CD4-positive, alpha-beta T cell treated with Interleukin-6 for 4 hours (primary cell): Measurements from ENCODE around the gene PTPRK.
A peak's percentile ranks its signal among the peaks of the same experiment; 100 is the strongest.

Source experiments
- DNase-seq: peaks from one replicate; pipeline ENCODE4 v3.0.0-alpha.2; 2020; ENCODE audit warnings: mixed read lengths

The PTPRK gene

GRCh38 chr6:127990074-127990473, 530.3 kb downstream of the PTPRK start:
- no peak for DNase-seq

DNA sequence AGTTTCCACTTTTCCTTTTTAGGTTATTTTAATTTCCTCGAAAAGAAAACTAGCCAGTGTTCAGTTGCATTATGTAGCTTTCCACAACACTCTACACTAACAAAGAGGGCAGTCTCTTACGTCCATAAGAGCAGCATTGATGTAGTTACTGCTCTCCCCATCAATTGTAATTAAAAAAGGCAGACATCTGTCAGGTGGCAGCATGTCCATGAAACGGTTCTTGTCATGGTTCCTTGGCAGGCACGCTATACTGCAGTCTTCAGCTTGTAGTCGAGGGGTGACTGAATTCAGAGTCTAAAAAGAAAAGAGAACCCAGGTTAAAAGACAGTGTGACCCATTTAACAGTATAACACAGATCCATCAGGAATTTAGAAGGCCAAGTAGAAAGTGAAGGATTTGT, 539.4 kb downstream of the PTPRK start:
- DNase-seq = no peak

- DNase-seq = peak; percentile 17
These were observed 542.2 kb downstream of the PTPRK start for GRCh38 chr6:127978185-127978584.

DNA sequence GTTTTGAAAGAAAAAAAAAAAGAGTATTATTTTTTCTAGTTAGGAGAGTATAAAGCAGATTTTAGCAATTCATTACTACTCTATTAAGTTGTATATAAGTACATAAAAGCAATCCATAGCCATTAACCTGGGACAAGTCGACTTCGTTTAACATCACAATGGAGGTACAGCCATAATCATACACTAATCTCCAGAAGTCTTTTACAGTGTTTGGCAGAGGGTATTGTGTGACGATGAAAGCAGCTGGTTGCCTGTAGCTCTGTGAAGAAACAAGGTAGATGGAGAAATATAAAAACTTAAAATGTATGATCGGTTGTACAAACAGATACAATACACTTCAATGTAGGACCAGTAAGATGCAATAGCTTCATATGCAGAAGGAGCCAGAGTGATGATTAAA, 543.6 kb downstream of the PTPRK start:
- no peak for DNase-seq

GRCh38 chr6:127976111-127976510, 544.3 kb downstream of the PTPRK start:
- DNase-seq = no peak

- peak; percentile 43 for DNase-seq
These were observed 547.6 kb downstream of the PTPRK start for GRCh38 chr6:127972815-127973214.

DNA sequence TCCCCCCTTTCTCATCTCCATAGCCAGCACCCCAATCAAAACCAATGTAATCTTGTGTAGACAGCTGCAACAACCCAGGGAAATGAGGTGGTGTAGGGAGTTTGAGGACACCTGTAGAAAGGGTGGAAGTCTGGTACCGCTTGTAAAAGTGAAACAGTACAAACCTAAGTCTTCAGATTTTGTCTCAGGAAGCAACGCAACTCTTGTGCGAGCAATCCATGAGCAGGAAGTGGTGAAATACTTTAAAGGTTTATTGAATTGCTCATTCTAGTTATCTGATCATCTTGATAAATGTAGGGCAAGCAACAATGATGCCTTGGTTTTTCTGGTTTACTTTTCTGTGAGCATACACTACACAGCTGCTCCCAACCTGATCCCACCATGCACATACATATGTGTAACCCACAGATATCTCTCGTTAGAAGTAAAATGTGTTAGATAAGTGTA, 548.4 kb downstream of the PTPRK start:
- DNase-seq = peak; percentile 63

DNA sequence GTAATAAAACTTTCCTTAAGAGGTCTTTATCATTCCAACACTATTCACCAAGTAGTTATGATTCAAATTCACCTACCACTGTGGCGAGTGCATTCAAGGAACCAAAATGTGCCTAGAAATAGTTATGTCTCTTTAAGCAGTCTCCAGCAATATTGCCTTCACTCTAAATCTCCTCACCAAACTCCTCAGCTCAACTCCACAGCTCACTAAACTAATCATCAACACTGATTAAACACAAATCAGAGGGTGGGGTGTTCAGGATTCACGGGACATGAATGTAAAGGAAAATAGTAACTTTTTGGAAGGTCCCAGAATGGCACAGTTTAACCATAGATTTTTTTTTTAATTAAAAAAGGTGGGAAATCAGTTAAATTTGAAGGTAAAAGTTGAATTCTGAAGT, 549.0 kb downstream of the PTPRK start:
- DNase-seq = no peak

GRCh38 chr6:127969701-127970100, 550.7 kb downstream of the PTPRK start:
- DNase-seq = no peak

- no peak for DNase-seq
These were observed 552.0 kb downstream of the PTPRK start for GRCh38 chr6:127968394-127968793.

DNA sequence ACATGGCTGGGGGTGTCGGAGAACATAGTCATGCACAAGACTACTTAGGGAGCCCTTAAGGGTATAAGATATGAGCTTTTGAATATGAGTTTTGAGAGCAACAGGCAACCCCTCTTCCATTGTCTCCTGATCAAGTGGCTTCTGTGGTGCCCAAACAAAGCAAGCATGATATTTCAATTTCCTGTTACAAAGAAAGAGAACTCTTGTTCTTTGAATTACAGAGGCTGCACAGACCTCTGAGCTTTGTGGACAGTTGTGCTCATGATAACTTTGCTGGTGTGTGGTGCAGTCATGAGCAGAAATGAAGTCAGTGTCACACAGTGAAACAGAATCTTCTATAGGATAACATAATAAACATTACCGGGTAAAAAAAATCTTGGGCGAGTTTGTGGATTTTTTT, 552.7 kb downstream of the PTPRK start:
- no peak for DNase-seq

GRCh38 chr6:127966616-127967015, 553.8 kb downstream of the PTPRK start:
- DNase-seq = no peak

- DNase-seq = no peak
These were observed 556.9 kb downstream of the PTPRK start for GRCh38 chr6:127963495-127963894.

- no peak for DNase-seq
These were observed 560.5 kb downstream of the PTPRK start for GRCh38 chr6:127959869-127960268.

GRCh38 chr6:127956956-127957355, 563.4 kb downstream of the PTPRK start:
- no peak for DNase-seq

DNA sequence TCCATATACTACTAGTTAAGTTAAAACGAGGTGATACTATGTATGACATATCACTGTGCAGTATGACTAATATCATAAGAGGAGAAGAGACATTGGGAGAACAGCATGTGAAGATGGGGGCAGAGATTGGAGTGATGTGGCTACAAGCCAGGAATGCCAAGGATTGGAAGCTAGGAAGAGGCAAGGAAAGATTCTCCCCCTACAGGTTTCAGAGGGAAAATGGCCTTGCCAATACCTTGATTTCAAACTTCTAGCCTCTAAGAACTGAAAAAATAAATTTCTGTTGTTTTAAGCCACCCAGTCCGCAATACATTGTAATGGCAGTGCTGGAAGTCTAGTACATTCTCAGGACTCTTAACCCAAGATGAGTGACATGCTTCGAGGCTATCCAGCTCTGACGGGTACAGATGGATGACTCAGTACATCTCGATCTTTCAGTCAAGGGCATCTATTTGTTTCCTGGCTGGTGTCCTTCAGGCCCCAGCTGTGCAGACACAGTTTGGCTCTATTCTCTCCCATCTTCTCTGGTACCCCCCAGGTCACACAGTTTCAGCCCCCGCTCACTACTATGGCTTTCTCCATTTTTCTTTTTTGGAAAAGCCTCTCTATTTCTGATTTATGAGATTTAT, 564.0 kb downstream of the PTPRK start:
- no peak for DNase-seq

- no peak for DNase-seq
These were observed 566.3 kb downstream of the PTPRK start for GRCh38 chr6:127954082-127954481.

- no peak for DNase-seq
These were observed 567.6 kb downstream of the PTPRK start for GRCh38 chr6:127952831-127953230.

- no peak for DNase-seq
These were observed 568.2 kb downstream of the PTPRK start for GRCh38 chr6:127952176-127952575.

- peak; percentile 9 for DNase-seq
These were observed 569.1 kb downstream of the PTPRK start for GRCh38 chr6:127951172-127951917.

DNA sequence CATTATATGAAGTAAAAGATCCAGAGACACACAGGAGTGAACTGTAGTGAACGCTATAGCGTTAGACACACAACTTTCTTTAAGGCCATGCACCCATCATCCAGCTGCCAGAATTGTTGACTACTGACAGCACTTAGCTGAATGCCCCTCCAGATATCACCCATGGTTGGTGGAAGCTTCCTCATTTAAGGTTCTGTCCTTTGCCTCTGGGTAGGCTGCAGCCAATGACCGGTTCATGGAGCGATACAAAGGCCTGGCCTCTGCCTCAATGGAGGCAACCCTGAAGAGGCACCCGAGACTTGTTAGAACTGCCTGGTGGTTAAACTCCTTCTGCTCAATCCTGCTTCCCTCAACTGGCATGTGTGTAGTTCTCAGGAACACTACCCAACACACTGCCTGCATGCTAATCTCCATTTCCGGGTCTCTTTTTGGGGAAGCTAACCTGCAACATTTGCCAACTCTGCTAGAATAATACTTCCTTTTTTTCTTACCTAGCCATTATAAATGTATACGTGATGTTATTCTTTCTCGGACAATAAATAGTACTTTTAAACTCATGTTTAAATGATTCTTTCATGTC, 569.7 kb downstream of the PTPRK start:
- no peak for DNase-seq

DNA sequence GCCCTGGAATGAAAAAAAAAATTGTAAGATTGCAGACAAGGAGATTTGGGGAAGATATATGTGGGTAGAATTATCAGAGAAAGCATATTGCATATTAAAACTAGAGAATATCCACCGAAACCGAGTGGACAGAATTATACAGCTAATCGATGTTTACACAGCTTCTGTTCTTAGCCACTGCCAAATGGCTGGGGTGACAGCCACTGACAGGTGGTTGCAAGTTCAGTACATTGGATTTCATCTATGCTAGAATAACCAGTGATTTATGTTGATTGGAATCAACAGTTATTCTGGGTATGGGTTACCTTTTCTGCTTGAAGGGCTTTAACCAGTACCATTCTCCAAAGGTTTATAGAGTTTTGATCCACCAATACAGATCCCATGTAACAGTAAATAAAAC, 571.1 kb downstream of the PTPRK start:
- no peak for DNase-seq

DNA sequence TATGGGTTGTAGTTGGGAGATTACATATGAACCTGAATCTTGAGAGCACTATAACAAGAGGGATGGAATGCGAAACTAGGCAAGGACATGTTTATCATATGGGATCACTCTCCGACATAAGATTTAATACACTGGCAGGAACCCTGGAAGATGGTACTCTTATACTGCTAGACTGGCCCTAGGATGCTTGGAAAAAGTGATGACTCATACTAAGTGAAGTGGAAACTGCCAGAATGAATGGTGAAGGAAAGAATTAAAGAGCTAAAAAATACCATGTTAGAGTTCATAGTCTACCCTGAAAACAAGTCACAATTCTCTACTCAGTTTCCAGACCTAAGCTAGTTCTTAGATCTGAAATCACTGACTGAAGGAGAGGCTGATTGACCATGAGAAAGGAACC, 574.0 kb downstream of the PTPRK start:
- DNase-seq = no peak

DNA sequence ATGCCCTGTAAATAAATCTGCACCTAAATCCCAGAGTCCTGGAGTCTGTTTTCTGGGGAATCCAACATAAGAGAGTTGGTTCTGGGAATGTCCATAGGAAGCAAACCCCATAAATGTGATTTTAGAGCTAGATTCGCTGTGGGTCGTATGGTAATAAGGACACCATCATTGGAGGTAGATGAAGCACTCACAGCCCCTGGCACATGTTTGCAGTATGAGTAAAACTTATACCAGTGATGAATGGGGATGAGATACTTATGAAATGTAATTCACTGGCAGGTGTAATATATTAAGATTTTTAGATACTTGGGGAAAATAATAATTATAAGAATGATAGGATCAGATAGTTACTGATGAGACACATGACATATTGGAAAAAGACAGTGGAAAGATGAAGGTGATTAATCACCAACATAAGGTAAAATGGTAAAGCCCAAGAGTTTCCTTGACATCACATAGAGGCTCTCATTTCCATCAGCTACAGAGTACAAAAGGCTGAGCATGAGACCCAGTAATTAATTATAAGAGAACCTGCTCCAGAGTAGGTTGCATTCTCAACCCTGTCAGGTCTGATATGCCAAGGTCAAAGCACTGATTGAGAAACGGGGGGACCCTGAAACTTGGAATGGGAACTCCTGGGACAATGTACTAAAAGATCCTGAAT, 574.8 kb downstream of the PTPRK start:
- no peak for DNase-seq
